ENCODE data around the gene TIGD4.
"Not testable (repeated sequence)": the region's sequence is repeated elsewhere in the genome, so short reads cannot be mapped to it uniquely, and the experiment has no call there.

Gene TIGD4

DNA sequence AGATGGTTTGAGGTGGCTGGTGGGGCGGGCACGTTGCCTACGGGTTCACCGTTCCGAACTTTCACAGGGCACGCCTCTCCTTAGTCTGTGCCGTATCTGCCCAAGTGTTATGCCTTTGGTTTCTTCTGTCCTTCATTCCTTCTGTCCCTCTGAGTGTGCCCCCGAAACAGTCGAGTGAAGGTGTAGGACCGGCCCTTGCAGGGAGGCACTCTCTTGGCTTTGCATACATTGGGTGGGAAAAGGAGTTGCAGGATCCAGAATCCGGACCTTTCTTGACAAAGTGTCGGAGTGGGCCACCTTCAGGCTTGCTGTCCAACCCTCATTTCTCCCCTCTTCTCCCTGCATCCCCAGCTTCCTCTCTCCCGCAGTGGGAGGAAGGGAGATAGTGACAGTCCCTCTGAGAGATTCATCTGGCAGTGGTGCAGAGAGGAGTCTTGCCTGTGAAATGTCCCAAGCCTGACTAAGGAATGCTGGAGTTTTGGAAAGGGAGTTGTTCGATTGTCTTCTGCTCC lies 793 bp upstream of the TIGD4 start:
- DNase-seq (ENCODE audit: low spot score), result peak; percentile 28

DNA sequence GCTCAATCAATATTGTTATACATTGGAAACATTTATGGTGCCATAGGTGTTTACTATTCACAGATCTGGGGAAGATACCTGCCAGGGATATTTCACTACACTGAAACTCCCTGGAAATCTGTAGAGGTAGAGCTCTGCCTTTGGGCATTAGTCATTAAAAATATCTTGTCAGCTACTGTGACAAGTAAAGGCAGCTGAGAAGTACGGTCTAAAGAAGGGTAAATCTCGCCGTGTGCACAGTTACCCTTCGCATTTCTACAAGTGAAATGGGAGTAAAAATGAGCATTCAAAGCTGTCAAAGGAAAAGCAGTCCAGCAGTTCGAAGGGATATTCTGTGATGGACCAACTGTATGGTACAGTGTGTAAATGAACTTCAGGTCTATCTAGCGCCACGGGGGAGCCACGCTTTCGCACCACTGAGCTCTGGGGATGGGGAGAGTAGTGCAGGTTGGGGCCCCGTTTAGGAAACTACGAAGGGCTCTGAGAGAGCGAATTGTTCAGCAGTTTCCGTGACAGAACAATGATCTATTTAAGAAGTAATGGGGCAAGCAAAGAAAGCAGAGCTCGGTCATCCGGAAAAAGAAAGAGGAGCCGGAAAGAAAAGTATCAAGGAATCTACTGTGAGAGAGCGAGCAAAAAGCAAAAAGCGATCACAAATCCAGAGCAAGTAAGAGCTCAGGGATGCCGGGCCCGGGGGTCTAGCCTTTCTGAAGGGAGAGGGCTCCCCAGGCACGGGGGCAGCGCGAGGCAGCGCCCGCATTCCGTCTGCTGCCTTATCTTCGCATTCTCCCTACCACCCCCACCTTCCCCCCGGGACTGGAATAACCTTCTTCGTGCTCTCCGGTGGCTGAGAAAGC lies 646 bp downstream of the TIGD4 start:
- DNase-seq (ENCODE audit: low spot score), result peak; percentile 47

DNA sequence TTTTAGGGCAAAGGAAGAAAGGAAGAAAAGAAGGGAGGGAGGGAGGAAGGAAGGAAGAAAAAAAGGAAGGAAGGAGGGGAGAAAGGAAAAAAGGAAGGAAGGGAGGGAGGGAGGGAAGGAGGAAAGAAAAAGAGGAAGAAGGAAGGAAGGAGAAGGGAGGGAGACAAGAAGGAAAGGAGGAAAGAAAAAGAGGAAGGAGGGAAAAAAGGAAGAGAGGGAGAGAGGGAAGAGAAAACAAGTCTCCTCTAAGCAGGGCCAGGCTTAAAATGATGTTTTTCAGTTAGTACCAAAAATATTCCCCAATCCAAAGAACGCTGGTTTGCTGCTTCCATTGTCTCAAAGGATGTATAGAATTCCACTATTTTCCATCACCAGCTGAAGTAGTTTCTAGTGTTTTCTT lies 2.0 kb downstream of the TIGD4 start:
- DNase-seq (ENCODE audit: low spot score), result no peak

DNA sequence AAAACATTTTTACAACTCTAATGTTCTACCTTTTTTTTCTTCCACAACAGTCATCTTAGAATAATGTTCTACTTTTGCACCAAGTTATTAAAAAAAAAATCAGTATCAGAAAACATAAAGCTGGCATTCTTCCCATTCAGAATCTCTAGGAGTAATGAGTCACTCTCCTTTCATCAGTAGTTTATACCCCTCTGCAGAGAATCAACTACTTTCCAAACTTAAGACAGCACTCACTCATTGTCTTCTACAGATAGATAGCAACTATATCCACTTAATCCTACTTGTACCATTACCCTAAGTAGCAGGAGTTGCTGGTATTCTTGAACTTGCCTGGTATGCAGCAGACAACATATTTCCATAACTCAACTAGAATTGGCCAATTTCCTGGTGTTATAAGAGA lies 3.2 kb downstream of the TIGD4 start:
- no peak for DNase-seq (ENCODE audit: low spot score)

DNA sequence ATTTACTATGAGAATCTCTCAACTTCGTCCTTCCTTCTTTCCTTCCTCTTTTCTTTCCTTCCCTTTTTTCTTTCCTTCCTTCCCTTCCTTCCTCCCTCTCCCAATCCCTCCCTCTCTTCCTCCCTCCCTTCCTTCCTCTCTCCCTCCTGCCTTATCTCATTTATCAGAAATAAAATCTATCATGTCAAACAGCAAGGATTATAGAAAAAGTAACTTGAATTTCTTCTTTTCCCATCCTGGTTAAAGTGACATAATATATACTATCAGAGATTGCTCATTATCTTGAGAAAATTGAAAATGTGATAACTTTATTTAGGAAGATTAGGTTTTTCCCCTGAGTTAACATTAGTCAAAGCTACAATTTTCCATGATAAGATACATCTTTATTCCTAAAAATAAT lies 5.6 kb downstream of the TIGD4 start:
- DNase-seq (ENCODE audit: low spot score), result no peak

DNA sequence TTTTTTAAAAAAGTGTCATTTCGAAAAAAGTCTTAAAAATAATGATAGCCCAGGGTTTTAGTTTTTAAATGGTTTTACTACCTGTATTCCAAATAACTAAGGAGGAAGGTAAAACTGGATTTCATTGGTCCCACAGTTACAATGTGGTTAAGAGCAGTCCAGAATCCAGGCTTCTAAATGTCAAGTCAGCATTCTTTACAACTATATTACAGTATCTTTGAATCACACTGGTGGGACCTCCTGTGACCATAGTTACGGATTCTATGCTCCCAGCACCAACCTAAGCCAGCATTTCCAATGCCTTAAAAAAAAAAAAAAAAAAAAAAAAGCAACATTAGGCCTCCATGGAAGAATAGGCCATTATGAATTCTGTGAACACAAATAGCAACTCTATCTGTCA lies 6.2 kb downstream of the TIGD4 start:
- no peak for DNase-seq (ENCODE audit: low spot score)

DNA sequence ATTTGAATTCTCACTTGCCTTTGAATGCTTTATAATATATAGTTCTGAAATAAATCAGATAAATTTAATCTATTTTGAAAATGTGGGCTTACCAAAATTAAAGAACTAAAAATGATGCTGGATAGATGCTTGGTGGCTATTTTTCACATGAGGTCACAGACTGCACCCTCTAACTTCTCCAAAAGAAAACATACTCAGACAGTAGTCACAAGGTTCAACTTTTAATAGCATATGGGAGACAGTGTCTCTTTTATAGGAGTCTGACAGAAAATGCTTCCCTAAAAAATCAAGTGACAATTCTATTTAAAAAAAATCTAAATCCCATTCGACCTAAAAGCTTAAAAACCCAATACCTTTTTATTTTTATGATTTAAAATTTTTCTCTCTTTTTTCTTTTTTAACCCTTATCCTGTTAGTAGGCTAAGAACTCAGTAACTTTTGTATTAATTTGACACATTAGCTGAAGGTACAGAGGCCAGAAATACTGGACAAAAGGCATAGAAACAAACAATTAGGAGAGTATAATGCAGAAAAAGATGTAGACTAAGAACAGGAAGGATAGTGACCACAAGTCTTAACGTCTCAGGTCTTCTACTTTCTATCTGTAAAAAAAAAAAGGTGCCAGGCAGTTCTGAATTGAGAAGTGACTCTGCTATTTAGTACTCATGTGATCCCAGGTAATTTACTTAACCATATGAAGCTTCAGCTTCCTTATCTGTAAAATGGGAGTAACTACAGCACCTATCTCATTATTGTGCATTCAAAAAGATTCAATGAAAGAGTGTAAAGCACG lies 7.6 kb downstream of the TIGD4 start:
- DNase-seq (ENCODE audit: low spot score), result no peak

DNA sequence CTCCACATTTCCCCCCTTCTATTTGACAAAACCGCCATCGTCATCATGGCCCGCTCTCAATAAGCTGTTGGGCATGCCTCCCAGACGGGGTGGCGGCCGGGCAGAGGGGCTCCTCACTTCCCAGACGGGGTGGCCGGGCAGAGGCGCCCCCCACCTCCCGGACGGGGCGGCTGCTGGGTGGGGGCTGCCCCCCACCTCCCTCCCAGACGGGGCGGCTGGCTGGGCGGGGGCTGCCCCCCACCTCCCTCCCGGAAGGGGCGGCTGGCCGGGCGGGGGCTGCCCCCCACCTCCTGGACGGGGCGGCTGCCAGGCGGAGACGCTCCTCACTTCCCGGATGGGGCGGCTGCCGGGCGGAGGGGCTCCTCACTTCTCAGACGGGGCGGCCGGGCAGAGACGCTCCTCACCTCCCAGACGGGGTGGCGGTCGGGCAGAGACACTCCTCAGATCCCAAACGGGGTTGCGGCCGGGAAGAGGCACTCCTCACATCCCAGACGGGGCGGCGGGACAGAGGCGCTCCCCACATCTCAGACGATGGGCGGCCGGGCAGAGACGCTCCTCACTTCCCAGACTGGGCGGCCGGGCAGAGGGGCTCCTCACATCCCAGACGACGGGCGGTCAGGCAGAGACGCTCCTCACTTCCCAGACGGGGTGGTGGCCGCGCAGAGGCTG lies 14.3 kb downstream of the TIGD4 start:
- DNase-seq (ENCODE audit: low spot score), result not testable (repeated sequence)

DNA sequence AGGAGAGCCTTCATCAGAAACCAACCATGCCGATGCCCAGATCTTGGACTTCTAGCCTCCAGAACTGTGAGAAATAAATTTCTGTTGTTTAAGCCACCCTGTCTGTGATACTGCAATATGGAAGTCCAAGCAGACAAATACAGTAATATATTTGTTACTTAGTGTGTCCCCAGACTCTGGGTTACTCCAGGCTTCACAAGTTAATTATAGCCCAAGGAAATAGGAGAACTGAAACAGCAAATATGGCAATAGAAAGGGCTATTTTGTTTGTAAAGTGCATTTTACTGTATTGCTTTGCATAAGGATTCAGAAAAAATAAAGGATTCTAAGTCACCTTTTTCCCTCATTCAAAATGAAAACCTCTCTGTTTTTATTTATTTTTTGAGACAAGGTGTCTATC lies 15.7 kb downstream of the TIGD4 start:
- DNase-seq (ENCODE audit: low spot score), result no peak

DNA sequence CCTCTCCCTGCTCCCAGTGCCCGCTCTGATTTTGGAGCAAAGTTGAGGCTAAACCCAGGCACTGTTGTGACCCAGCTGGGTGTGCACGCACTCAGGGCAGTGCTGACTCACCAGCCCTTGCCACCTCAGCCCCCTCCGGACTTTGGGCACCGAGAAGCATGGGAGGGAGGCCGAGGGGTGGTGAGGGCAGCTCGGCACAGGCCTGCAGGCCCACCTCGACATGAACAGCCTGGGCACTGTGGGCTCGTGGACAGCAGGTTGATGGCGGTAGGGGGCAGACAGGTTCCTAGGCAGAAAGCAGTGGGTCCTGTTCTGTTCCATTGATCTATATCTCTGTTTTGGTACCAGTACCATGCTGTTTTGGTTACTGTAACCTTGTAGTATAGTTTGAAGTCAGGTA lies 30.9 kb downstream of the TIGD4 start:
- DNase-seq (ENCODE audit: low spot score), result no peak

DNA sequence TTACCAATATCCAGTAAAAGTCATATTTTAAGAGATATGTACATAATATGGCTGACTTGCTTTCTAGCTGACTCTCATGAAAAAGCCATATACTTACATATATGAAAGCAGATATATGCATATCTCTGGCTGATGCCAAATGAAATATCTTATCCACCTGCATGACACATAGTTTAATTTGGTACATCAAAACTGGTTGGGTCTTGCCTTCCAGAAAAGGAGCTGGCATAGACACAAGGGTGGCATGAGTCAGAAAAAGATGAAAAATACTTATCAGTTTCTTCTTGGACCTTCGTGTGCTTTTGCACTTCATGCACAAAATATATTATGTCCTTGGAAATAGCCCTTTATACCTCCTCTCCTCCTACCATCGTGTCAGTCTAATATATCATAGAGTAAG lies 32.1 kb downstream of the TIGD4 start:
- DNase-seq (ENCODE audit: low spot score), result no peak

DNA sequence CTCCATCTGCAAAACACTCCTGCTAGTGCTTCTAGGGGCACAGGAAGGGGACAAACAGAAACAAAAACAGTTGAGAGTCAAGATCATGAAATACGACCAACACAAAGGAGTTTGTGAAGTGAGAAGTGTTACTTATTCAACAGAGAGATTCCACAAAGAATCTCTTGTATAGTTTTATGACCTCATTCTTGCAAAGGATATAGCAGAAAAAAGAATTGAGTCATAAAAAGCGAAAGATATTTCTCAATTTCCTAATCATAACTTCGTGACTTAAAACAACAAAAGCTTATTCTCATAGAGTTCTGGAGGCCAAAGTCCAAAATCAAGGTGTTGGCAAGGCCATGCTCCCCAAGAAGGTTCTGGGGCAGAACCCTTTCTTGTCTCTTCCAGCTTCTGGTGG lies 40.7 kb downstream of the TIGD4 start:
- no peak for DNase-seq (ENCODE audit: low spot score)

DNA sequence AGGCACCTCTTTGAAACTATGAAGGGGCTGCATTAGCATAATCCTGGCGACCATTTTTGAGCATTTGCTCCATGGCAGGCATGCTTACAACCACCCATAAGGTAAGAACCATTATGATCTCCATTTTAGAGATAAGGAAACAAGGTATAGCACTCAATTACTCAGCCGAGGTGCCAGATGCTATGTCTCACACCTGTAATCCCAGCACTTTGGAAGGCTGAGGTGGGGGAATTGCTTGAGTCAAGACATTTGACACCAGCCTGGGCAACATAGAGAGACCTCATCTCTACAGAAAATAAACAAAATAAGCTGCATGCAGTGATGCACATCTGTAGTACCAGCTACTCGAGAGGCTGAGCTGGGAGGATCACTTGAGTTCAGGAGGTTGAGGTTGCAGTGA lies 43.6 kb downstream of the TIGD4 start:
- DNase-seq (ENCODE audit: low spot score), result no peak

DNA sequence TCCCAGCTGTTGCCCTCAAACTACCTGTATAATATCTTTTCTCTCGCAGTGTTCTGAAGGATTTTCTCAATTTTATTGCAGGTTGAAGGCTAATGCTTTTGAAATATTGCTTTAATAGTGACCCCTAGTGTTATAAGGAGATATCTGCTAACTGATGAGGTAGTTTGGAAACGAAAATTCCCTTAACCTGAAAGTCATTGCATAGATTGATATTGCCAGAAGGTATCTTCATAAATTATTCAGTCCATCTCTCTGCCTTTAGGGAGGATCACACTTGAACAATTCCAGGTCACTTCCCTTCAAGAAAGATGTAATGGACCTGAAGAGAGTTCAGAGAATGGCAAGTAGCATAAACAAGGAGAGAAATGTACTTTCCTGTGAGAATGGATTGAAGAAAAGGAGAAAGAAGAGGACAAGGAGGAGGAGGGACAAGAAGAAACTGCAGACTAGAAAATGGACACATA lies 44.1 kb downstream of the TIGD4 start:
- peak; percentile 43 for DNase-seq (ENCODE audit: low spot score)

DNA sequence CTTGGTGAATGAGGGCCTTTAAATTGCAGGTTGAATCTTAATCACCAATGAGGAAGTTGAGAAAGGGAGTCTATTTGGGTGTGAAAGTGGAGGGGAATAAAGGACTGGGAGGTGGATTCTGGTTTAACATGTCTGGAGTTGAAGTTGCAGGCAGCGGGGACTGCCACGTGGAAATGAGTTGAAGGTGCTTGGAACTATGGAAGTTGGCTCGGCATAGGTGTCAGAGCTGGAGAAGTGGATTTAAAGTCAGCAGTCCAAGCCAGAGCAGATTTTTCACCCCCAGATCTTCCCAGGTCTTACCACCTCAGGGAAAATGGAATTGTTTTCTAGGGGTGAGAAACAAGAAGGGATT lies 44.9 kb downstream of the TIGD4 start:
- no peak for DNase-seq (ENCODE audit: low spot score)

DNA sequence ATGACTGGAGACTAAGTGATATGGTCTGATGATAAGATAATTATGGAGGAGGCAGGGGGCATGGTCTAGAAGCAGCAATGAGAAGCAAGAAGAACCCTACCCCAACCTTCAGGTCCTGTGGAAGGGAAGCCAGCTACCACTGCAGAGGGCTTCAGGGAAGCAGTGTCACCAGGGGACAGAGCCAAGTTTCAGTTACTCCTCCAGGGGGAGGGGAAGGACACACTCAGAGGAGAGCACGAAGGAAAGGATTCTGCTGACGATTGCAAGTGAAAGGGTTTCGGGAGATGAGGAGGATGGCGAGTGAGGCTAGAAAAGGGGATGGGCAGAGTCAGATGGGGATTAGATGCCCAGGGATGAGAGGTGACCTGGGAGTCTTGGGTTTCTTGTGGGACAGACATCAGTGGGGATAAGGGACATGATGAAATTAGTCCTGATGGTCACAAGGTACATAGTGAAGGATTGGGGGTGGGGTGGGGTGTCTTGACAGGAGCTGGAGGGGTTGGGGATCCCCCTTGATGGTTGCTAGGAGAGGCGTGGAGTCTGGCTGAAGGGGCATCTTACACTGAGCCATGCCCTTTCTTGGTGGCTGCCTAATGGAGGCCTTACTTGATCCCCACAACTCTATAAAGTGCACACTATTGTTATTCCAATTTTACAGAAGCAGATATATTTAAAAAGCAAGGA lies 45.4 kb downstream of the TIGD4 start:
- DNase-seq (ENCODE audit: low spot score), result no peak

DNA sequence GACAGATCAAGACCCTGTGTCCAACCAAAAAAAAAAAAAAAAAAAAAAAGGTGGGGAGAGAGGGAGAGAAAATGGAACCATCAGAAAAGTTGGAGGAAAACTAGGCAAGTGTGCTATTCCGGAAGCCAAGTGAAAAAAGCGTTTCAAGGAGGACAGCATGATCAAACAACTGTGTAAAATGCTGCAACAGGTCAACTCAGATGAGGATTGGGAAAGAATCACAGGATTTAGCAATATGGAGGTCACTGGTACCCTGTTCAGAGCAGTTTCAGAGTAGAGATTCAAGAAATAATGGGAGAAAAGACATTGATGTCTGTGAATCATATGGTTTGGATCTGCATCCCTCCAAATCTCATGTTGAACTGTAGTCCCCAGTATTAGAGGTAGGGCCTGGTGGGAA lies 47.5 kb downstream of the TIGD4 start:
- no peak for DNase-seq (ENCODE audit: low spot score)

DNA sequence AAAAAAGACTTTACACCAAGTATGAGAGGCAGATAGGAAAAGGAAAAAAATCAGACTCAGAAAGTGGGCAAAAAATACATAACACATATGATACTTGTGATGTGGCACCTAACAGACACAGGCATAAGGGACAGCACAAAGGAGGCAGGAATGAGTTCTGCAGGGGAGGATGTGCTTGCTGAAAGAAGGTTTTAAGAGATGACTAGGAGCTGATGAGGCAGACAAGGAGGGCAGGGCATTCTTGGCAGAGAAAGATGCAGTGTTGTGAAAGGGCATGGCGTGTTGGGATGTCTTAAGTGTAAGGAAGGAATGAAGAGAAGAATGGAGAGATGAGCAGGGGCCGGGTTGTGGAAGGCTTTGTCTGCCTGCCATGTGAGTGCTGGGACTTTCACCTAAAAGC lies 50.1 kb downstream of the TIGD4 start:
- DNase-seq (ENCODE audit: low spot score), result no peak

DNA sequence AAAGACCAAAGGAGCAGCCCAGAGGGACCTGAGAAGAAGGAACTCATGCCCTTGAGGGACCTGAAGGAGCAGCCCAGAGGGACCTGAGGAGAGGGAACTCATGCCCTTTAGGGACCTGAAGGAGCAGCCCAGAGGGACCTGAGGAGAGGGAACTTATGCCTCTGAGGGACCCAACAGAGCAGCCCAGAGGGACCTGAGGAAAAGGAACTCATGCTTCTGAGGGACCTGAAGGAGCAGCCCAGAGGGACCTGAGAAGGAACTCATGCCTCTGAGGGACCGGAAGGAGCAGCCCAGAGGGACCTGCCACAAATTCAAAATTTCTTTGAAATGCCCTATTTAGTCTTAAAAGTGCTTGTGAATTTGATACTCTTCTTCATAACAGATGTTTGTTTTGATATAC lies 51.2 kb downstream of the TIGD4 start:
- DNase-seq (ENCODE audit: low spot score), result no peak

DNA sequence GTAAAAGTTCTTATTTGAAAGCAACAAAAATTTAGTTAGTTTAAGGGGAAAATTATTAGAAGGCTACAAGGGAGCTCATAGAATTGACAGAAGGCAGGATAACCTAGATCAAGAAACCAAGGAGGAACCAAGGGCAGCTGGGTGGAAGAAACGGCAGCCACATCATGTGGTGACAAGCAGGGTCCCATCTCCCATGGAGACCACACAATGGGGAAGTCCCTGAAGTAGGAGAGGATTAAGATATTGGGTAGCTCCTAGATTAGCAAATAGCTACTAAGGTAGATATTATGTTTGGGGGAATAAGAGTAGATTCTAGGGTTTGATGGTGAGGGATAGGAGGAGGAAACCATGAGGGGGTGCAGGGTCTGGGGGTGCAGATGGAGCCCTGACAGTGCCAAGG lies 51.7 kb downstream of the TIGD4 start:
- DNase-seq (ENCODE audit: low spot score), result no peak

DNA sequence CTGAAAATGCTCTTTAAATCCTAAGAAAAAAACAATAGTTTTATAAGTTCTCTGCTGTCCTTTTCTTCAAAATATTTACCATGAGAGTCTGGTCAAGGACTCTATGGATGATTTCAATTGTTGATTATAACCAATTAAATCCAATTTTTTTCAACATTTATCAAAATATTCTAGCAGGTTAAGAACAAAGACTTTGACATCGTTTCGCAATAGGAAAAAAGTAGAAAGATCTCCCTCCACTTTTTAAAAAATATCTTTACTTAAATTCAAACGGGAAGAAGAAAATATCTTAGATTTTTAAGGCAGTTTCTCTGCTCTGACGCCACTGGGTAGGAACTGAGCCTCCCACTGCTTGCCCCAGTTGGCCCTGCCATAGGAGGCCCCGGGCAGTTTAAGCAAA lies 55.0 kb downstream of the TIGD4 start:
- no peak for DNase-seq (ENCODE audit: low spot score)

DNA sequence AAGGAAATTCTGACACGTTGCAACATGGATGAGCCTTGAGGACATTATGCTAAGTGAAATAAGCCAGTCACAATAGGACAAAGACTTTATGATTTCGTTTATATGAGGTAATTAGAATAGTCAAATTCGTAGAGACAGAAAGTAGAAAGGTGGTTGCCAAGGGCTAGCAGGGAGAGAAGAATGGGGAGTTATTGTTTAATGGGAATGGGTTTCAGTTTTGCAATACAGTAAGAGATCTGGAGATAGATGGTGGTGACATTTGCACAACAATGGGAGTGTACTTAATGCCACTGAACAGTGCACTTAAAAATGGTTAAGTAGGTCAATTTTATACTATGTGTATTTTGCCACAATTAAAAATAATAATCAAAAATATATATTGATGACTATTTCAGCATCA lies 56.3 kb downstream of the TIGD4 start:
- no peak for DNase-seq (ENCODE audit: low spot score)

All from D341Med (cell line).